Neural cell (in vitro differentiated cells): ENCODE data around the gene MPIG6B. TPM values are rescaled to one million over a fixed set of nuclear protein-coding genes. Genes with fewer than 3 reads are reported as not detected.

ENCODE experiments used
- H2AFZ ChIP-seq: fragments of 200-600, 300-800 bp; sonication (generic), shearing (Covaris generic); 2 replicates; pipeline ENCODE4 v1.6.0; 2014; ENCODE audit warnings: low read depth, mild to moderate bottlenecking, antibody characterized with exemption, low read length, moderate library complexity
- H3F3A ChIP-seq: fragments of 200-600 bp; shearing (Covaris generic); 2 replicates; pipeline ENCODE4 v1.6.1; 2016; ENCODE audit warnings: mild to moderate bottlenecking, moderate library complexity, mixed read lengths, antibody characterized with exemption, low read length; ENCODE audit not compliant: insufficient read depth, poor library complexity, severe bottlenecking
- H3K27ac ChIP-seq: fragments of 200-600, 300-800 bp; sonication (generic), shearing (Covaris generic); 2 replicates; pipeline ENCODE4 v1.5.1; 2014; ENCODE audit warnings: mild to moderate bottlenecking, low read length, moderate library complexity
- H3K27me3 ChIP-seq: fragments of 300-800, 200-600 bp; sonication (generic), shearing (Covaris generic); 2 replicates; pipeline ENCODE4 v1.6.0; 2014; ENCODE audit warnings: mild to moderate bottlenecking, low read depth, low read length, moderate library complexity; ENCODE audit not compliant: insufficient read depth
- H3K36me3 ChIP-seq: fragments of 300-800, 200-600 bp; sonication (generic), shearing (Covaris generic); 2 replicates; pipeline ENCODE4 v1.5.1; 2014; ENCODE audit warnings: mild to moderate bottlenecking, antibody characterized with exemption, low read length, moderate library complexity; ENCODE audit not compliant: insufficient read depth
- H3K4me2 ChIP-seq: fragments of 300-800, 200-600 bp; sonication (generic), shearing (Covaris generic); 2 replicates; pipeline ENCODE4 v1.6.0; 2014; ENCODE audit warnings: mild to moderate bottlenecking, low read length
- H3K4me3 ChIP-seq: fragments of 300-800, 200-600 bp; sonication (generic), shearing (Covaris generic); 2 replicates; pipeline ENCODE4 v1.5.1; 2014; ENCODE audit warnings: mild to moderate bottlenecking, low read length, moderate library complexity
- H3K79me2 ChIP-seq: fragments of 200-600 bp; shearing (Covaris generic); replicated peaks from 2 replicates; pipeline ENCODE4 v1.6.0; 2014; ENCODE audit warnings: mild to moderate bottlenecking, low read length, moderate library complexity; ENCODE audit not compliant: insufficient read depth
- H3K9ac ChIP-seq: fragments of 300-800, 200-600 bp; sonication (generic), shearing (Covaris generic); 2 replicates; pipeline ENCODE4 v1.6.1; 2016; ENCODE audit warnings: mild to moderate bottlenecking, low read length, mixed read lengths
- H3K9me2 ChIP-seq: fragments of 200-600 bp; shearing (Covaris generic); 2 replicates; pipeline ENCODE4 v1.6.1; 2016; ENCODE audit warnings: mild to moderate bottlenecking, low read length, mixed read lengths; ENCODE audit not compliant: insufficient read depth
- H3K9me3 ChIP-seq: fragments of 200-600, 300-800 bp; sonication (generic), shearing (Covaris generic); 2 replicates; pipeline ENCODE4 v1.6.1; 2016; ENCODE audit warnings: mild to moderate bottlenecking, mixed run types, low read length, moderate library complexity, mixed read lengths
- H4K20me1 ChIP-seq: fragments of 200-600 bp; shearing (Covaris generic); 2 replicates; pipeline ENCODE4 v1.6.1; 2016; ENCODE audit warnings: mild to moderate bottlenecking, mixed run types; ENCODE audit not compliant: insufficient read depth
- EZH2 ChIP-seq: fragments of 200-600, 300-800 bp; shearing (Covaris generic), sonication (generic); IDR thresholded peaks from 2 replicates; pipeline ENCODE4 v1.6.1; 2014; ENCODE audit warnings: antibody characterized with exemption, low read length, borderline replicate concordance, mild to moderate bottlenecking; ENCODE audit not compliant: insufficient read depth, poor library complexity, severe bottlenecking
- MXI1 ChIP-seq: fragments of 450-650 bp; conservative IDR thresholded peaks from 2 replicates; pipeline ENCODE4 v1.6.1; 2014; ENCODE audit warnings: antibody characterized with exemption, mild to moderate bottlenecking; ENCODE audit not compliant: poor library complexity, severe bottlenecking
- POLR2AphosphoS5 ChIP-seq: IDR thresholded peaks from 2 replicates; pipeline ENCODE4 v1.6.1; 2012
- RAD21 ChIP-seq: fragments of 450-650 bp; conservative IDR thresholded peaks from 2 replicates; pipeline ENCODE4 v1.6.1; 2014; ENCODE audit warnings: antibody characterized with exemption, mild to moderate bottlenecking, moderate library complexity
- REST ChIP-seq: IDR thresholded peaks from 2 replicates; pipeline ENCODE4 v1.6.1; 2012; ENCODE audit warnings: borderline replicate concordance
- TAF1 ChIP-seq: IDR thresholded peaks from 2 replicates; pipeline ENCODE4 v1.6.1; 2012; ENCODE audit warnings: low read depth
- polyA plus RNA-seq: library from polyadenylated mRNA; depleted of rRNA; stranded (reverse); fragments of >200 nt; gene quantifications from 2 replicates; pipeline ENCODE4 v1.2.3, GENCODE V29; 2014
- TF ChIP-seq, protein P1 (sequence below): fragments of 450-650 bp; IDR thresholded peaks from 2 replicates; pipeline ENCODE4 v1.5.1; 2014; ENCODE audit warnings: antibody characterized with exemption, mild to moderate bottlenecking, moderate library complexity; ENCODE audit not compliant: poor library complexity, severe bottlenecking

The MPIG6B gene
- polyA plus RNA-seq, 1 donor from 2014 or later = not detected

GRCh38 chr6:31713991-31714684 lies 9.0 kb upstream of the MPIG6B start:
- Histone ChIP-seq H3K4me3 (peak overlapping the region; percentile 23), H3K9me3 (no peaks in the 10 kb centered on the region), H2AFZ (peak overlapping the region; percentile 84), H3K27ac (peak overlapping the region; percentile 56), H3K79me2 (no peaks in the 10 kb centered on the region), H3K9ac (peak overlapping the region; percentile 48), H3K4me2 (peak overlapping the region; percentile 30), H3K27me3 (no peaks in the 10 kb centered on the region), H4K20me1 (no peaks in the 10 kb centered on the region), H3K9me2 (no peaks in the 10 kb centered on the region), H3K36me3 (no peaks in the 10 kb centered on the region), H3F3A (no peaks in the 10 kb centered on the region)
- no peak for TF ChIP-seq RAD21
- TF ChIP-seq TAF1 = peak; percentile 33

DNA sequence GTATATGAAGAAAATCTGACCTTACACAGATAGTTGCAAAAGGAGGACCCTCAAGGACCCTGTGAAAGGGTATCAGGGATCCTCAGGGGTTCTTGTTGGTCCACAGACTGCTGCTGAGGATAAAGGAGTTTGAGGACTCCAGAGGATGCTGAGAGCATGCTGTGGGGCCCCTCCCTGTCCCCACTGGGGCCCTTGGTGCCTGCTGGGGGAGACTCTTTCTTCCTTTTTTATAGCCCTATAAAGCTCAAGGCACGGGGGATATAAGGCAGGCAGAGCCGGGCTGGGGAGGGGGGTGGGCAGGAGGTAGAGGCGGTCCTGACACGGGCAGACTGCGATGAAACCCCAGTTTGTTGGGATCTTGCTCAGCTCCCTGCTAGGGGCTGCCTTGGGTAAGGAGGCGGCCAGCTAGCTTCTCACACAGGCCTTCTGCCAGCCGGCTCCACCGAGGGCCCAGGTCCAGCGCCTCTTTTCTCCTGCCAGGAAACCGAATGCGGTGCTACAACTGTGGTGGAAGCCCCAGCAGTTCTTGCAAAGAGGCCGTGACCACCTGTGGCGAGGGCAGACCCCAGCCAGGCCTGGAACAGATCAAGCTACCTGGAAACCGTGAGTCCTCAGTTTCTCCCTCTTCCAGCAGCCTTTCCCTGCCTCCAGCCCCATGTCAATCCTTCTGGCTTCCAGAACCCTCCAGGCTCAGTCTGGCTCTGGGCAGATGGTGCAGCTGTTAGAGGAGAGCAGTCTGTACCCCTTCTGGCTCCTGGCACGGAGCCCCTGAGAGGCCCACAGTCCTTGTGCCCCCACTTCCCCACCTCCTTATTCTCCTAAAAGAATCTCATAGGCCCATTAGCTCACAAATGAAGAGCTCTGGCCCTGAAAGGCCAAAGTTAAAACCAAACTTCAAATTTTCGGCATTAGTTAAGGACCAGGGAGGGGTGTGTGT lies 7.9 kb upstream of the MPIG6B start, which contains the start of gene LY6G6D:
Gene LY6G6D (plus strand): TSS at position 327 of the 937 bp plus-strand sequence. CDS start 8 bp downstream, at position 335.
- H3K27ac ChIP-seq = peak within 1 kb of the TSS; percentile 56

DNA sequence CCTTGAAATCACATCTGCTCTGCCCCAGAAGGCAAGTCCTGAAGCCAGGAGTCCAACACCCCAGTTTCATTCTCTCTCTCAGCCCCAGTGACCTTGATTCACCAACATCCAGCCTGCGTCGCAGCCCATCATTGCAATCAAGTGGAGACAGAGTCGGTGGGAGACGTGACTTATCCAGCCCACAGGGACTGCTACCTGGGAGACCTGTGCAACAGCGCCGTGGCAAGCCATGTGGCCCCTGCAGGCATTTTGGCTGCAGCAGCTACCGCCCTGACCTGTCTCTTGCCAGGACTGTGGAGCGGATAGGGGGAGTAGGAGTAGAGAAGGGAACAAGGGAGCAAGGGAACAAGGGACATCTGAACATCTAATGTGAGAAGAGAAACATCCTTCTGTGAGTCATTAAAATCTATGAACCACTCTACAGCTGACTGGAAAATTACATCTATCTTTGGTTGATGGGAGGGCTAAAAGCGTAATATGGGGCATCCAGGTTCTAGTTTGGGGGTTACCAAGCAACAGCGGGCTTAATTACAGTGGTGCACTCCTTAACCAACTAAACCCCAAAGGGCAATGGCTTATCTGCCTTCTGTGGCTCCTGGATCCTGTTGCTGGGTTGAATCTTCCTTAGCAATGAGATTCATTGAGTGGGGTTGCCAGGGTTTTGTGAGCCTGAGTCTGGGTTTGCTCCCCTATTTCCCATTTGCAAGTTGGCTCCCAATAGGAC lies 5.5 kb upstream of the MPIG6B start:
- TF ChIP-seq TAF1 (no peak), REST (no peak), EZH2 (no peak), MXI1 (no peak)
- H3K9me2 ChIP-seq = no peaks in the 10 kb centered on the region
- H3K4me2 ChIP-seq = no peak overlapping the region
- H3K9ac ChIP-seq = no peak overlapping the region
- no peaks in the 10 kb centered on the region for H4K20me1 ChIP-seq
- no peak overlapping the region for H3K27ac ChIP-seq
- no peaks in the 10 kb centered on the region for H3K79me2 ChIP-seq
- H3K36me3 ChIP-seq = no peaks in the 10 kb centered on the region
- H3K4me3 ChIP-seq = no peak overlapping the region
- no peaks in the 10 kb centered on the region for H3K27me3 ChIP-seq
- H3F3A ChIP-seq = no peaks in the 10 kb centered on the region
- no peak overlapping the region for H2AFZ ChIP-seq
- H3K9me3 ChIP-seq = no peaks in the 10 kb centered on the region

More for the DNA sequence above, 7.9 kb upstream of the MPIG6B start, which contains the start of gene LY6G6D:
- Histone ChIP-seq H3F3A (no peaks in the 10 kb centered on the region), H3K9me3 (no peaks in the 10 kb centered on the region), H2AFZ (peak within 1 kb of the TSS; percentile 84), H3K4me3 (peak within 1 kb of the TSS; percentile 23), H3K4me2 (peak within 1 kb of the TSS; percentile 30), H3K36me3 (no peaks in the 10 kb centered on the region), H3K79me2 (no peaks in the 10 kb centered on the region), H3K9me2 (no peaks in the 10 kb centered on the region), H4K20me1 (no peaks in the 10 kb centered on the region), H3K27me3 (no peaks in the 10 kb centered on the region), H3K9ac (peak within 1 kb of the TSS; percentile 48)
- TF ChIP-seq, protein P1, sequence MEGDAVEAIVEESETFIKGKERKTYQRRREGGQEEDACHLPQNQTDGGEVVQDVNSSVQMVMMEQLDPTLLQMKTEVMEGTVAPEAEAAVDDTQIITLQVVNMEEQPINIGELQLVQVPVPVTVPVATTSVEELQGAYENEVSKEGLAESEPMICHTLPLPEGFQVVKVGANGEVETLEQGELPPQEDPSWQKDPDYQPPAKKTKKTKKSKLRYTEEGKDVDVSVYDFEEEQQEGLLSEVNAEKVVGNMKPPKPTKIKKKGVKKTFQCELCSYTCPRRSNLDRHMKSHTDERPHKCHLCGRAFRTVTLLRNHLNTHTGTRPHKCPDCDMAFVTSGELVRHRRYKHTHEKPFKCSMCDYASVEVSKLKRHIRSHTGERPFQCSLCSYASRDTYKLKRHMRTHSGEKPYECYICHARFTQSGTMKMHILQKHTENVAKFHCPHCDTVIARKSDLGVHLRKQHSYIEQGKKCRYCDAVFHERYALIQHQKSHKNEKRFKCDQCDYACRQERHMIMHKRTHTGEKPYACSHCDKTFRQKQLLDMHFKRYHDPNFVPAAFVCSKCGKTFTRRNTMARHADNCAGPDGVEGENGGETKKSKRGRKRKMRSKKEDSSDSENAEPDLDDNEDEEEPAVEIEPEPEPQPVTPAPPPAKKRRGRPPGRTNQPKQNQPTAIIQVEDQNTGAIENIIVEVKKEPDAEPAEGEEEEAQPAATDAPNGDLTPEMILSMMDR = no peak
- no peak for TF ChIP-seq POLR2AphosphoS5
- TF ChIP-seq TAF1 = no peak
- TF ChIP-seq MXI1 = no peak
- no peak for TF ChIP-seq EZH2
